Esophagus squamous epithelium (tissue), 4 donors: ENCODE data around the gene MSN.

Source experiments
- POLR2A ChIP-seq, 4 donors: fragments of 450-650 bp; IDR thresholded peaks; one replicate each; pipeline ENCODE4 v1.6.1; 2017; ENCODE audit warnings: antibody characterized with exemption in 4 of 4, mild to moderate bottlenecking in 4 of 4, moderate library complexity in 3 of 4
- TF ChIP-seq, protein P1 (sequence below), 6 experiments: fragments of 450-650 bp in 4 of 6; fragments of 200-600 bp in 2 of 6; sonication (generic) in 2 of 6; IDR thresholded peaks; one replicate each; pipeline ENCODE4 v1.5.1; 2016 to 2019; ENCODE audit warnings: antibody characterized with exemption in 6 of 6, mild to moderate bottlenecking in 4 of 6, moderate library complexity in 4 of 6

DNA sequence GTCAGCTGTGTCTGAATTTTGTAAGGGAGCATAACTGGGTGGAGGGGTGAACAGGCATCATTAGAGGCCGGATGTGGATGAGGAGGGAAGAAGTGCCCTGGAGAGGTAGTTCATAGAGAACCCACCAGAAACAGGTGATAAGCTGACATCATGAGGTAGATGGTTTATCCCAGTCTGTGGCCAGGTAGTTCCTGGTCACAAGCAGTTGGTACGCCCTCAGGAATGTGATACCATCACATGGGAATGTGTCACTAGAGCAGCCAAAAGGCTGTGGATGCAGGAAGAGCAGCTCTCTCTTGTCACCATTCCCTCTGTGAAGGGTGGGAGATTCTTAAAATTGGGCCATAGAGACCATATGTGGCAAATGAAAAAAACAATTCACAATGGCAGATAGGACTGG lies 21.9 kb downstream of the MSN start:
- TF ChIP-seq, protein P1, sequence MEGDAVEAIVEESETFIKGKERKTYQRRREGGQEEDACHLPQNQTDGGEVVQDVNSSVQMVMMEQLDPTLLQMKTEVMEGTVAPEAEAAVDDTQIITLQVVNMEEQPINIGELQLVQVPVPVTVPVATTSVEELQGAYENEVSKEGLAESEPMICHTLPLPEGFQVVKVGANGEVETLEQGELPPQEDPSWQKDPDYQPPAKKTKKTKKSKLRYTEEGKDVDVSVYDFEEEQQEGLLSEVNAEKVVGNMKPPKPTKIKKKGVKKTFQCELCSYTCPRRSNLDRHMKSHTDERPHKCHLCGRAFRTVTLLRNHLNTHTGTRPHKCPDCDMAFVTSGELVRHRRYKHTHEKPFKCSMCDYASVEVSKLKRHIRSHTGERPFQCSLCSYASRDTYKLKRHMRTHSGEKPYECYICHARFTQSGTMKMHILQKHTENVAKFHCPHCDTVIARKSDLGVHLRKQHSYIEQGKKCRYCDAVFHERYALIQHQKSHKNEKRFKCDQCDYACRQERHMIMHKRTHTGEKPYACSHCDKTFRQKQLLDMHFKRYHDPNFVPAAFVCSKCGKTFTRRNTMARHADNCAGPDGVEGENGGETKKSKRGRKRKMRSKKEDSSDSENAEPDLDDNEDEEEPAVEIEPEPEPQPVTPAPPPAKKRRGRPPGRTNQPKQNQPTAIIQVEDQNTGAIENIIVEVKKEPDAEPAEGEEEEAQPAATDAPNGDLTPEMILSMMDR (IDR thresholded peaks at IDR 0.05) = no peak
- no peak for TF ChIP-seq POLR2A (IDR thresholded peaks at IDR 0.05)
